ENCODE results near the gene ALDH7A1. TPM values are rescaled to one million over a fixed set of nuclear protein-coding genes. Genes with fewer than 3 reads are reported as not detected.

Gene ALDH7A1
- total RNA-seq, result 49.2 TPM

DNA sequence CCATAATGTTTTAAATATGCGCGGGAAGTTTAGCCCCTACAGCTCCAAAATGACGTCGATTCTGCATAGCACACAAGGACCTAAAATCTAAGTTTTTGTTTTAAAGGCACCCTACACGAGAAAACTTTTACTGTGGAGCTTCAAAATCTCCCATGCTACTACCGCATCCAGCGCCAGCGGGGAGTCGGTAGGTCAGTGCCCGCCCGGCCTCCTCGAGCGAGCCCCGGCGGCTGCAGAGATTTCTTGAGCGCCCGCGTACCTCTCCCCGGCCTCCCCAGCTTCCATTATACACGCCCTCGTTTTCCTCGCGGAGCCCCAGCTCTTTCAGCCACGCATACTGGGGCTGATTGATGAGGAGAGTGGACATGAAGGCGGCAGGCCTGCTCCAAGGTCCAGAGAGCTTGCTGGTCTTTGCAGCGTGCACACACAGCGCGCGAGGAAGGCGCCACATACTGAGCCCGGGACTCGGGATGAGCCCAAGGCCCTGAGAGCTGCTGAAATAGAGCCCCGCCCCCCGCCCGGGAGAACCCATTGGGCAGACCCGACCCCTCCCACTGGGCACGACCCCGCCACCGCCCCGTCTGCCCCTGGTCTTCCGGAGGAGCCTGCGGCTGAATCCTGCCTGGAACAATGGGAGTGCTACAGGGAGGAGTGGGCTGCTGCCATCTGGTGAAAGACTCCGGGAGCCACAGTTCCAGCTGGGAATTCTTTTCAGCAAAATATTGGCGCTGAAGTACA lies at the start of gene ALDH7A1:
Gene ALDH7A1 (minus strand): TSS at position 472 of the 738 bp plus-strand sequence. CDS start 21 bp downstream, at position 451.

DNA sequence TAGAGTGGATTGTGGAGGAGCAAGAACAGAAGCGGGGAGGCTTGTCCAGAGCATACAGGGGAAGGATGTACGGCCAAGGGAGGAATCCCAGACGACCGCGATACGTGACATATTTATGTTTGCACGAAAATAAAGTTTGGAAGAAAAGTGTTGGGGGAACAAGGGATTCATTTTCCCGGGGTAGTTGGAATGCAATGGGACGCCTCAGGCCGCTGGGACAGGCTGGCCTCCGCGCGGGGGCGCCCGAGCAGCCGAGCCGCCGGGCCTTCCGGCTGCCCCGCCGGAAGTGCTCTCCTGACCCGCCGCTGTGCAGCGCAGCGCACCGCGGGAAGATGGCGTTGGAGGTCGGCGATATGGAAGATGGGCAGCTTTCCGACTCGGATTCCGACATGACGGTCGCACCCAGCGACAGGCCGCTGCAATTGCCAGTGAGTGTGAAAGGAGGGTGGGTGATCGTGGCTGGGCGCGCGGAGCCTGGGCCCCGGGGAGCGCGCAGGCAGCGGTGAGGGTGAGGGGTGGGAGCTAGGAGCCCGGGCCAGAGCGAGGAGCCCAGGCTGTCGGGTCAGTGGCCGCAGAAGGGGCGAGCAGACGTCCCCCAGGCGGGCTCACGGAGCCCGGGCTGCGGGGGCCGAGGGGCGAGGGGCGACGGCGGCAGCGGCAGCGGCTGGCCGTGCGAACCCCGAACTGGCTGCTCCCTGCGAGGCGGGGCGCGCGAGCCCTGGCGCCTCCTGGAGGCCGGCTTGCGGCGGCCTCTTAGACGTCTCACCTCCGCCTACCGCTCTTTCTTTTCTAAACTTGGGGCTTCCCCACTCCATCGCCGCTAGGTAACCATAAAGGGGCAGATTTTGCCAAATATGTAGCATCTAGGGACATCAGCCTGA lies 5.9 kb upstream of the ALDH7A1 start, which contains the start of gene PHAX:
Gene PHAX (plus strand): TSS at position 317 of the 881 bp plus-strand sequence. CDS start 16 bp downstream, at position 333.

Small RNA genes within 50 kb of the gene (small RNA-seq; reads per million reads assigned to genes)
- gene RNU6-290P (ENCODE audit: low replicate concordance), result not detected

Other genes with a start within 250 kb of the ALDH7A1 start
- gene GRAMD2B, start 171.8 kb downstream of the ALDH7A1 start, total RNA-seq, result 22.5 TPM
- gene PHAX, start 5.7 kb upstream of the ALDH7A1 start, total RNA-seq, result 29.0 TPM
- gene LMNB1, start 181.9 kb upstream of the ALDH7A1 start, total RNA-seq, result 54.5 TPM

All from metanephros (tissue), 2 donors.